GM19452 (cell line): ENCODE measurements around the gene CISD3.
"Not testable (repeated sequence)": the region's sequence is repeated elsewhere in the genome, so short reads cannot be mapped to it uniquely, and the experiment has no call there.

Experiments
- ATAC-seq: cut with Tn5 transposase; IDR thresholded peaks from one replicate; pipeline ENCODE4 v1.9.1; 2021; ENCODE audit not compliant: unreplicated experiment

The CISD3 gene

GRCh38 chr17:38707678-38708351 lies 22.3 kb upstream of the CISD3 start:
- no peak for ATAC-seq

DNA sequence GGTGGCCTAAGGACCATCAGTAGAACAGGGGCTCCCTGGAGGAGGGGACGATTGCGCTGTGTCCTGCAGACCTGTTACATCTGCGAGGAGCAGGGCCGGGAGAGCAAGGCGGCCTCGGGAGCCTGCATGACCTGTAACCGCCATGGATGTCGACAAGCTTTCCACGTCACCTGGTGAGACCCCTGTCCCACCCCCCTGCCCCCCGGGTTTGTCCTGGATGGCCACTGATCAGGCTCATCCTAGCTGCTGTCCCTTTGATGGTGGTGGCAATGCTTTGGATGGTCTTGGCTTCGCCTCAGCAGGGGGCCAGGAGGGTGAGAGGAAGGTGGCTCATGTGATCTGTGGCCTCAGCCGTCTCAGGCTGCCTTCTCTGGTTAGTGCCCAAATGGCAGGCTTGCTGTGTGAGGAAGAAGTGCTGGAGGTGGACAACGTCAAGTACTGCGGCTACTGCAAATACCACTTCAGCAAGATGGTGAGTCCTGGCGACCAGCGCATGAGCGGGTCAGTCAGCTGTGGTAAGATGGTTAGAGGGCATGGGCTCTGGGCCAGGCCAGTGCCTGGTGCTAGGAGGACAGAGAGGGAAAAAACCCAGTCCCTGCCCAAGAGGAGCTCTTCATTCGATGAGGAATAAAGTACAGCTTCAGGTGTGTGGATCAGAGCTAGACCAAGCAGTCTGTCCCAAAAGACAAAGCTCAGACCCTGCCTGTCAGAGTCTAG lies 20.9 kb upstream of the CISD3 start:
- no peak for ATAC-seq

DNA sequence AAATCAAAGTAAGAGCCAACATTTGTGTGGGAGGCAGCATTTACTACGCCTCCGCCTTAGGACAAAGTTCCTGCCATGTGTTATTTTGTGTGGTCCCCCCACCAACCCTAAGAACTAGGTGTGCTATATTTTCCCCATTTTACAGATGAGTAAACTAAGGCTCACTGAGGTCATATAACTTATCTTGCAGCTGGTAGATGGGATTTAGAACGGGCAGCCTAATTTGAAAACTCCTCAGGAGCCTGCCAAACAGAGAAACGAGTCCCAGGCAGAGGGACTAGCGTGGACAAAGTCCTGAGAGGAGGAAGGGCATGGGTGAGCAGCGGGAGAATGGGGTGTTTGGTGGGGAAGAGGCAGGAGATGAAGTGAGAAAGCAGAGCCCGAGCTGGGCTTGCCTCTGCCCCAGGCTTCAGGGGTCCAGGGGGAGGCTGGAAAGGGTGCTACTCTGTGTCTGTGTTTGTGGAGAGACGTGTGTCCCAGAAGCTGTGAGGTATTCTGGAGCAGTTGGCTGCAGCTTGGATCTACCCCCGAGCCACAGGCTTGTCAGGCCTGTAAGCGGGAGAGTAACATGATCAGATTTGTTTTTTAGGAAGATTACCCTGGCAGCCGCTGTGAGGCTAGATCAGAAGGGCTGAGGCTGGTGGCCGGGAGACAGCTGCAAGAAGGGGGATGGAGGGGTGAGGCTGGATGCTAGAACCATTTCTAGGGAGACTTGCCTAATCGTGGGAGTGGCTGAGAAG lies 20.1 kb upstream of the CISD3 start:
- ATAC-seq = no peak

- ATAC-seq = no peak
Observed at GRCh38 chr17:38710604-38710962, 19.6 kb upstream of the CISD3 start.

DNA sequence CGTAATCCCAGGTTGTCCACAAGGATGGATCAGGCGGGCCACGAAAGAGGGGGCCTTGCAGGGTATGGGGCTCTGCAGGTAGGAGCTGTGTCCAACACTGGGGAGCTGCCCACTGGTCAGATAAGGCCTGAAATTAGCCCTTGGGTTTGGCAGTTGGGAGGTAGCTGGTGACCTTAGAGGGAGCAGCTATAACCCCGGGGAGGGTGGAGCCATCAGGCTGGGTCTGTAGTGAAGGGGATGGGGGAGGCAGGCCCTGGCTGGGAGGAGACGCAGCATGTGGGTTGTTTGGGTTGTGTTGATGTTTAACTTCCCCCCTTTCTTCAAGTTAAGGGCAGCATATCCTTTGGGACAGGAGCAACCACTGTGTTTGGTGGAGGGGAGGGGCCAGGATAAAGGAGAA lies 19.2 kb upstream of the CISD3 start:
- no peak for ATAC-seq

- no peak for ATAC-seq
Observed at GRCh38 chr17:38711792-38712571, 18.2 kb upstream of the CISD3 start.

DNA sequence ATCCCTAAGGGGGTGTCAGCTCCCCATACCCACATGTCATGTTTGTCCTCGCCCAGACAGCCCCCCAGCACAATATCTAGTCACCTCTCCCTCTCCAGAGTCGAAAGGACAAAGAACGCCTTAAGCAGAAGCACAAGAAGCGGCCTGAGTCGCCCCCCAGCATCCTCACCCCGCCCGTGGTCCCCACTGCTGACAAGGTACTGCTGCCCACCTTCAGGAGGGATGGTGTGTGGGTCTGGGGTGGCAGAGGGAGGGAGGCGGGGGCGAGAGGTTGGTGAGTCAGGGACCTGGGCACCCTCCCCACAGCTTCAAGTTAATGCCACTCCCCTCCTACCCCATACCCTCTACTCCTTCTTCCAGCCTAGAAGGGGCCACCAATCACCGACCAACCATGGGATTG lies 17.5 kb upstream of the CISD3 start:
- ATAC-seq = no peak

DNA sequence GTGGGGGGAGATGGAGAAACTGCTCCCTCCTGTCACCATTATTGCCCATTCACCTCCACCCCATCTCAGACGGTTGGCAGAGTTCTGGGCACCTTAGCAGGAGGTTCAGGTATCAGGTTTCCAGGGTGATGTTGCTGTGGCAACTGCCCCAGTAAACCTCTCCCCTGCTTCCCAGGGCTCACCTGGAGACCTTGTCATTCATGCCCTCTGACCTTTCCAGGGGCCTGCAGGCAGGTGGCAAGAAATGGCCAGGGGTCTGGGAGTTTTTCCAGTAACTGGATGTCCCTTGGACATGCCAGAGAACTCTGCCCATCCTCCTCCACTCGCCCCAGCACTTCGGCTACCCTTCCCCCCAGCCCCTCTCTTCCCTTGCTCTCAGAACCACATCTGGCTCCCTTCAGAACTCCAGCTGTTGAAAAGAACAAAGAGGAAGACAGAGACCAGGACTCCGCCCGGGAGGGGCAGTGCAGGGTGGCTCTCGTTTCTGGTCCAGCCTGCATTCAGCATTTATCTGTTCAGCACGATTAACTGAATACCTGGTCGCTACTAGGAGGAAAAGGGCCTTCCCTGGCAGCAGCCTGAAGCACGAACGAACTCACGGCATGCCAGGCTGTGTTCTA lies 16.6 kb upstream of the CISD3 start:
- ATAC-seq = no peak

DNA sequence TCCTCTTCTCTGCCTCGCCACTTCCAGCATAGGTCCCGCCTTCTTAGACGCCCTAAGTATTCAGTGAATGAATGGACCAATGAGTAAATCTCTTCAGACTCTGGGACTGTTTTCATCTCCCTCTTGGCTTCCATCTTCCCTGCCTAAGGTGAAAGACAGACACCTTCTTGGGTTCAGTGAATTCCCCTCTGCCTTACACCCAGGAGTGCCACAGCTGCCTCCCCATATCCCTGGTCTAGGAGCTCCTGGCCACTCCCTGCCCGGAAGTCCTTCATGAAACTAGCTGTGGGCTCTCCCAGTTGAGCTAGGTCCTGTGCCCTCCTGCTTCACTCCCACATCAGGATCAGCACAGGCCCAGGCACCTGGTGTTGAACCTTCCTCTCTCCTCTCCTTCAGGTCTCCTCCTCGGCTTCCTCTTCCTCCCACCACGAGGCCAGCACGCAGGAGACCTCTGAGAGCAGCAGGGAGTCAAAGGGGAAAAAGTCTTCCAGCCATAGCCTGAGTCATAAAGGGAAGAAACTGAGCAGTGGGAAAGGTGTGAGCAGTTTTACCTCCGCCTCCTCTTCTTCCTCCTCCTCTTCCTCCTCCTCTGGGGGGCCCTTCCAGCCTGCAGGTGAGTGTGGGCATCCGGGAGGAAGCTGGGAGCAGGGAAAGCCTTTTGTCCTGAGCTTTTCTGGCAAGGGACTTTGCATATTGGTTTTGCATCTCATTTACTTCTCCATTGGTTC lies 14.8 kb upstream of the CISD3 start:
- ATAC-seq = no peak

DNA sequence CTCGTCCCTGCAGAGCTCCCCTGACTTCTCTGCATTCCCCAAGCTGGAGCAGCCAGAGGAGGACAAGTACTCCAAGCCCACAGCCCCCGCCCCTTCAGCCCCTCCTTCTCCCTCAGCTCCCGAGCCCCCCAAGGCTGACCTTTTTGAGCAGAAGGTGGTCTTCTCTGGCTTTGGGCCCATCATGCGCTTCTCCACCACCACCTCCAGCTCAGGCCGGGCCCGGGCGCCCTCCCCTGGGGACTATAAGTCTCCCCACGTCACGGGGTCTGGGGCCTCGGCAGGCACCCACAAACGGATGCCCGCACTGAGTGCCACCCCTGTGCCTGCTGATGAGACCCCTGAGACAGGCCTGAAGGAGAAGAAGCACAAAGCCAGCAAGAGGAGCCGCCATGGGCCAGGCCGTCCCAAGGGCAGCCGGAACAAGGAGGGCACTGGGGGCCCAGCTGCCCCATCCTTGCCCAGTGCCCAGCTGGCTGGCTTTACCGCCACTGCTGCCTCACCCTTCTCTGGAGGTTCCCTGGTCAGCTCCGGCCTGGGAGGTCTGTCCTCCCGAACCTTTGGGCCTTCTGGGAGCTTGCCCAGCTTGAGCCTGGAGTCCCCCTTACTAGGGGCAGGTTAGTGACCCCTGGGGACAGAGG lies 13.7 kb upstream of the CISD3 start:
- no peak for ATAC-seq

- ATAC-seq = no peak
Observed at GRCh38 chr17:38717139-38717745, 12.9 kb upstream of the CISD3 start.

GRCh38 chr17:38719289-38719942 lies 10.7 kb upstream of the CISD3 start:
- no peak for ATAC-seq

GRCh38 chr17:38719943-38720641 lies 10.0 kb upstream of the CISD3 start:
- ATAC-seq = no peak

DNA sequence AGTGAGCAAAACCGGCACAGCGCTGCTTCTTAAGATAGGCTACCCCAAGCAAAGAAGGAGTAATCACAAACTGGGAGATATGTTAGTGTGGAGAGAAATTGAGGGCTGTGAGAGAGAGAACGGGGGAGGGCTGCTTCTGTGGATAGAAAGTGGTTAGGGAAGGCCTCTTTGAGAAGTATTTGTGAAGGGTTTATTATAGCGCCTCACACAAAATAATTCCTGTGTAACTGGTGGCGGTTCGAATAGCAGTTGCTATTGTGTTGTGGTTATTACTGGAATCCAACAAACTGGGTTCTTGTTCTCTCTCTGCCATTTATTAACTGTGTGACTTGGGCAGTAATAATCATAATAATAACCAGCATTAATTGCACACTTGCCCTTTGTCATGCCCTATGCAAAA lies 9.2 kb upstream of the CISD3 start:
- ATAC-seq = no peak

DNA sequence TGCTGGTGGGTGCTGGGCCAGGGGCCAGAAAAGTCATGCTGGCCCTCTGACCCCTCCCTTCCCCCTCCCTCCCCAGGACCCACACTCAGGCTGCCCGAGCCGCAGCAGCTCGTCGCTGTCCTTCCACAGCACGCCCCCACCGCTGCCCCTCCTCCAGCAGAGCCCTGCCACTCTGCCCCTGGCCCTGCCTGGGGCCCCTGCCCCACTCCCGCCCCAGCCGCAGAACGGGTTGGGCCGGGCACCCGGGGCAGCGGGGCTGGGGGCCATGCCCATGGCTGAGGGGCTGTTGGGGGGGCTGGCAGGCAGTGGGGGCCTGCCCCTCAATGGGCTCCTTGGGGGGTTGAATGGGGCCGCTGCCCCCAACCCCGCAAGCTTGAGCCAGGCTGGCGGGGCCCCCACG lies 8.3 kb upstream of the CISD3 start:
- no peak for ATAC-seq

- ATAC-seq = no peak
Observed at GRCh38 chr17:38724337-38724988, 5.7 kb upstream of the CISD3 start.

- no peak for ATAC-seq
Observed at GRCh38 chr17:38725066-38725465, 5.1 kb upstream of the CISD3 start.

DNA sequence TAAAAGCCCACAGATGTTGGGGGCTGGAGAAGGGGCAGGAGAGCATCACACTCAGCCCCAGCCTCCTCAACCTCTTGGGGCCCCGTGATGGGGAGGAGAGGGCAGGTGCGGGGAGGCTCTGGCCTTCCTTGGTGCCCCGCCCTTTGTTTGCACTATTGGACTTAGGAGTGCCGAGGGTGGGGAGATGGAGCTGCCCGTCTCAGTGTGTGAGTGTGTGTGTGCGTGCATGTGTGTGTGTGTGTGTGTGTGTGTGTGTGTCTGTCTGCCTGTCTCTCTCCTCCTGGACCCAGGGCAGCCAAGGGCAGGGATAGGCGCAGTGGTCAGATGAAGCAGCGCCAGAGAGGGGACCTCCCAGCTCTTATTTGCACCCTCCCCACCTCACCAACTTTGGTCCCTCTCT lies 4.0 kb upstream of the CISD3 start:
- not testable (repeated sequence) for ATAC-seq
